GM10847 (cell line): Measurements from ENCODE around the gene GARS1.

Experiments used
- POLR2A ChIP-seq: IDR thresholded peaks from 2 replicates; pipeline ENCODE4 v1.6.1; 2011; ENCODE audit not compliant: insufficient read length; ENCODE audit errors: extremely low read depth

Gene GARS1

GRCh38 chr7:30655096-30655970, 60.7 kb downstream of the GARS1 start:
- no peak for TF ChIP-seq POLR2A

GRCh38 chr7:30656006-30656957, 61.6 kb downstream of the GARS1 start:
- no peak for TF ChIP-seq POLR2A

GRCh38 chr7:30657131-30657530, 62.5 kb downstream of the GARS1 start:
- TF ChIP-seq POLR2A, result no peak

GRCh38 chr7:30658479-30659074, 63.9 kb downstream of the GARS1 start:
- no peak for TF ChIP-seq POLR2A

GRCh38 chr7:30659312-30659711, 64.6 kb downstream of the GARS1 start:
- no peak for TF ChIP-seq POLR2A

- TF ChIP-seq POLR2A, result no peak
These were observed 65.9 kb downstream of the GARS1 start for GRCh38 chr7:30660331-30661255.

GRCh38 chr7:30661926-30662325, 67.2 kb downstream of the GARS1 start:
- TF ChIP-seq POLR2A, result no peak

- TF ChIP-seq POLR2A, result no peak
These were observed 67.8 kb downstream of the GARS1 start for GRCh38 chr7:30662431-30662939.

- no peak for TF ChIP-seq POLR2A
These were observed 68.7 kb downstream of the GARS1 start for GRCh38 chr7:30663414-30663813.

- TF ChIP-seq POLR2A, result no peak
These were observed 69.7 kb downstream of the GARS1 start for GRCh38 chr7:30664184-30664885.

GRCh38 chr7:30665043-30665442, 70.4 kb downstream of the GARS1 start:
- no peak for TF ChIP-seq POLR2A

GRCh38 chr7:30665449-30665848, 70.8 kb downstream of the GARS1 start:
- no peak for TF ChIP-seq POLR2A

GRCh38 chr7:30667172-30667571, 72.5 kb downstream of the GARS1 start:
- no peak for TF ChIP-seq POLR2A

GRCh38 chr7:30668102-30668501, 73.4 kb downstream of the GARS1 start:
- no peak for TF ChIP-seq POLR2A
